Epithelial cell of esophagus (primary cell): ENCODE measurements around the gene DOCK9.
A peak's percentile ranks its signal among the peaks of the same experiment; 100 is the strongest.

Source experiments
- DNase-seq: peaks from one replicate; pipeline ENCODE4 v3.0.0; 2010; ENCODE audit warnings: low read depth
- H3K4me3 ChIP-seq: 2 replicates; pipeline ENCODE4 v1.5.1; 2011; ENCODE audit warnings: mild to moderate bottlenecking, low read length, control low read depth
- CTCF ChIP-seq: IDR thresholded peaks from 2 replicates; pipeline ENCODE4 v1.5.1; 2011; ENCODE audit warnings: low read depth, mild to moderate bottlenecking, low read length, control low read depth, inconsistent platforms; ENCODE audit not compliant: insufficient read depth; ENCODE audit errors: missing control alignments

DOCK9 gene

DNA sequence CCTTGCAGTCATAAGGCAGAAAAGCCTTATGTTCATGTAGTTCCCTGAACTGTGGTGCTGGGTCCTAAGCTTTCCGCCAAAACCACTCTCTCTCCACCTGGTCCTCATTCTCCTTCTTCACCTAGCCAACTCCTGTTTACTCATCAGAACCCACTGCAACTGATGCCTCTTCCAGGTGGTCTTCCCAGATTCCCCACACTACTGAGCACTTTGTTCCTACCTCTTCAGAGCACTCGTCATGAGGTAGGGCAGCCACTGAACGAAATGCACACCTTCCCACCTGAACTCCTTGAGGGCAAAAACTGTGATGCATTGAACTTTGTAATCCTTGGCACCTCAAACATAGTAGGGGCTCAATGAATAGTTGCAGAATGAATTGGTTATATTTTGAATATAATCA, 100.4 kb downstream of the DOCK9 start:
- no peak for TF ChIP-seq CTCF
- no peak overlapping the region for H3K4me3 ChIP-seq
- no peak for DNase-seq

- no peak for TF ChIP-seq CTCF
- no peak overlapping the region for H3K4me3 ChIP-seq
- no peak for DNase-seq
These were observed 102.6 kb downstream of the DOCK9 start for GRCh38 chr13:98875146-98875729.

DNA sequence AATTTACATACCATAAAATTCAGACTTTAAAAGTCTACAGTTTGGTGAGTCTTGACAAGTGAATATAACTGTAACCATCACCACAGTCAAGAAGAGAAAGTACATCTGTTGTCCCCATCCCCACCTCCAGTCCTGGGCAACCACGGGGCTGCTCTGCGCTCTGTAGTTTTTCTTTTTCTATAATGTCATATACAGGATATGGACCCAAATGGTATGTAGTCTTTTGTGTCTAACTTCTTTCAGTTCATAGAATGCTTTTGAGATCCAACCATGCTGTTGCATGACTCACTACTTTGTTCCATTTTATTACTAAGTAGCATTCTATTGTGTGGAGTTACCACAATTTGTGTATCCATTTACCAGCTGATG, 103.9 kb downstream of the DOCK9 start:
- no peak overlapping the region for H3K4me3 ChIP-seq
- no peak for TF ChIP-seq CTCF
- no peak for DNase-seq

GRCh38 chr13:98873377-98874028, 104.4 kb downstream of the DOCK9 start:
- no peak for DNase-seq
- no peak for TF ChIP-seq CTCF
- no peak overlapping the region for H3K4me3 ChIP-seq

GRCh38 chr13:98871727-98872126, 106.1 kb downstream of the DOCK9 start:
- no peak for DNase-seq
- no peak overlapping the region for H3K4me3 ChIP-seq
- no peak for TF ChIP-seq CTCF

GRCh38 chr13:98869408-98870090, 108.3 kb downstream of the DOCK9 start:
- peak; percentile 40 for DNase-seq
- TF ChIP-seq CTCF: peak; percentile 16
- H3K4me3 ChIP-seq: no peak overlapping the region

DNA sequence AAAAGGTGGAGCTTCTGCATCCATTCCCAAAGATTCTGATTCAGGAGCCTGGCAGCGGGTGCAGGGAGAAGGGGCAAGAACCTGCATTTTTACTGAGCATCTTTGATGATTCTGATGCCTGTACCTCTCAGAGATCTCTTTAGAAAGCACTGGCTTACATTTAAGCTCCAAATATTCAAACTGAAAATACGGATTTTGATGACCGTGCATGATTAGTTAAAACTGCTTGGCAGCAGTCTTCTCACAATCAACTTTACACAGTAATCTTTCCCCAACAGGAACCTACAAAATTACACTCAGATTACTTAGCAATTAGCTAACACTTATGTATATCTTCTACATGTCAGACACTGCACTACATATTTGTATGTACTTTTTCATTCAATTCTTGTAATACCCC, 108.9 kb downstream of the DOCK9 start:
- no peak overlapping the region for H3K4me3 ChIP-seq
- TF ChIP-seq CTCF: no peak
- no peak for DNase-seq
